Mammary epithelial cell (primary cell): ENCODE results near the gene LRRC32.

Experiments used
- EZH2 ChIP-seq: IDR thresholded peaks from 2 replicates; pipeline ENCODE4 v1.6.1; 2012; ENCODE audit warnings: low read length, inconsistent platforms, borderline replicate concordance
- TF ChIP-seq, protein P1 (sequence below), 2 donors: IDR thresholded peaks in 1 of 2; conservative IDR thresholded peaks in 1 of 2; 2 replicates each; pipeline ENCODE4 v1.5.1; 2011 to 2012; ENCODE audit warnings: inconsistent platforms in 2 of 2, low read length in 2 of 2, mild to moderate bottlenecking in 2 of 2, control low read depth in 1 of 2, low read depth in 1 of 2; ENCODE audit not compliant: insufficient read depth in 1 of 2; ENCODE audit errors: extremely low read depth in 1 of 2

DNA sequence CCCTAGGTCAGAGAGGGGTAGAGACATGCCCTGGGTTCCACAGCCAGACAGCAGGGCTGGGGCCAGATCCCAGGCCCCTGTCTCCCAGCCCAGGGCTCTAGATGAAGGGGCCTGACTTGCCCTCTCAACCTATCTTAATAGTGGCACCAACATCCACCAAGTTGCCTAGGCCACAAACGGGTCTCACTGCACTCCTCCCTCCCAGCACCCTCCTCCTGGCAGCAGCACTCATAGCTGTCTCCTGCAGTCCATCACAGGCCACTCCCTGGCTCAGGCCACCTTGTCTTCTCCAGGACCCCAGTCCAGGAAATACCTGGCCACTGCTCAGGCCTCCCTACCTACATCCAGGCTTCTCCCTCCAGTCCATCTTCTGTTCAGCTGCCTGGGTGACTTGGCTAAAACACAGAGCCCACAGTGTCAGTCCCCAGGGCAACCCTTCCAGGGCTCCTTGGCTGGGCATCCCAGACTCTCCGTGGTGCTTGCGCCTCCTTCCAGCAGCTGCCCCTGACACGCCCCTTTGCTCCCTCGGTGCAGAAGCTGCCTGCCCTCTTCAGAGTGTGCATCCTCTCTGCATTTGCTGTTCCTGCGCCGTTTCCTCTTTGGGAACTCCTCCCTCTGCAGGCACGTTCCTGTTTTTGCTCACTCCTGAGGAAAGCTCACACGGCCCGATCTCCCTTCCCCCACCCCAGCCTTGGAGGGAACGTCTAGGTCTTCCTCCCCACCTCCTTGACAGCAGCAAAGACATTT lies 40.5 kb downstream of the LRRC32 start:
- TF ChIP-seq, protein P1, sequence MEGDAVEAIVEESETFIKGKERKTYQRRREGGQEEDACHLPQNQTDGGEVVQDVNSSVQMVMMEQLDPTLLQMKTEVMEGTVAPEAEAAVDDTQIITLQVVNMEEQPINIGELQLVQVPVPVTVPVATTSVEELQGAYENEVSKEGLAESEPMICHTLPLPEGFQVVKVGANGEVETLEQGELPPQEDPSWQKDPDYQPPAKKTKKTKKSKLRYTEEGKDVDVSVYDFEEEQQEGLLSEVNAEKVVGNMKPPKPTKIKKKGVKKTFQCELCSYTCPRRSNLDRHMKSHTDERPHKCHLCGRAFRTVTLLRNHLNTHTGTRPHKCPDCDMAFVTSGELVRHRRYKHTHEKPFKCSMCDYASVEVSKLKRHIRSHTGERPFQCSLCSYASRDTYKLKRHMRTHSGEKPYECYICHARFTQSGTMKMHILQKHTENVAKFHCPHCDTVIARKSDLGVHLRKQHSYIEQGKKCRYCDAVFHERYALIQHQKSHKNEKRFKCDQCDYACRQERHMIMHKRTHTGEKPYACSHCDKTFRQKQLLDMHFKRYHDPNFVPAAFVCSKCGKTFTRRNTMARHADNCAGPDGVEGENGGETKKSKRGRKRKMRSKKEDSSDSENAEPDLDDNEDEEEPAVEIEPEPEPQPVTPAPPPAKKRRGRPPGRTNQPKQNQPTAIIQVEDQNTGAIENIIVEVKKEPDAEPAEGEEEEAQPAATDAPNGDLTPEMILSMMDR (conservative IDR thresholded peaks at IDR 0.05 in 1 of 2, IDR thresholded peaks at IDR 0.05 in 1 of 2; ENCODE audit: extremely low read depth in 1 of 2, insufficient read depth in 1 of 2, low read depth in 1 of 2, low read length in 2 of 2) = no peak
- TF ChIP-seq EZH2 = no peak
